Bronchial epithelial cell (primary cell): ENCODE measurements around the gene ABCC8. TPM values are rescaled to one million over a fixed set of nuclear protein-coding genes. Genes with fewer than 3 reads are reported as not detected.

ENCODE experiments used
- DNase-seq: peaks from one replicate; pipeline ENCODE4 v3.0.0-alpha.2; 2010; ENCODE audit warnings: low read depth
- FAIRE-seq: peaks from 2 replicates; lab custom pipeline; 2011; peaks lifted over from hg19 to GRCh38; lab: Jason Lieb, UNC
- H3K27me3 ChIP-seq: 2 replicates; pipeline ENCODE4 v1.5.1; 2011; ENCODE audit warnings: low read length; ENCODE audit not compliant: control insufficient read depth, insufficient read depth
- H3K36me3 ChIP-seq: 2 replicates; pipeline ENCODE4 v1.5.1; 2011; ENCODE audit warnings: low read length; ENCODE audit not compliant: control insufficient read depth, insufficient read depth
- H3K4me3 ChIP-seq: 2 replicates; pipeline ENCODE4 v1.5.1; 2011; ENCODE audit warnings: mild to moderate bottlenecking, low read depth, low read length, control low read depth
- CTCF ChIP-seq: IDR thresholded peaks from 2 replicates; pipeline ENCODE4 v1.5.1; 2011; ENCODE audit warnings: mild to moderate bottlenecking, moderate library complexity, low read length, control low read depth, inconsistent platforms; ENCODE audit not compliant: insufficient read depth, severe bottlenecking
- total RNA-seq: library from RNA; depleted of rRNA; stranded (reverse); fragments of >200 nt; gene quantifications from 2 replicates; pipeline ENCODE4 v1.2.1, GENCODE V29; 2014

ABCC8 gene
- total RNA-seq, 1 donor from 2014 or later: not detected

- H3K4me3 ChIP-seq: no peak overlapping the region
- FAIRE-seq: no peak
- no peaks in the 10 kb centered on the region for H3K36me3 ChIP-seq
- no peak for TF ChIP-seq CTCF
- no peak for DNase-seq
- H3K27me3 ChIP-seq: no peaks in the 10 kb centered on the region
Measured at GRCh38 chr11:17395978-17396377, 80.7 kb downstream of the ABCC8 start.

GRCh38 chr11:17395554-17395961, 81.1 kb downstream of the ABCC8 start:
- FAIRE-seq: no peak
- no peak for DNase-seq
- Histone ChIP-seq H3K4me3 (no peak overlapping the region), H3K36me3 (no peaks in the 10 kb centered on the region), H3K27me3 (no peaks in the 10 kb centered on the region)
- no peak for TF ChIP-seq CTCF

GRCh38 chr11:17394743-17395390, 81.8 kb downstream of the ABCC8 start:
- no peak for TF ChIP-seq CTCF
- no peaks in the 10 kb centered on the region for H3K27me3 ChIP-seq
- no peaks in the 10 kb centered on the region for H3K36me3 ChIP-seq
- FAIRE-seq (no peak), DNase-seq (no peak)
- no peak overlapping the region for H3K4me3 ChIP-seq

- no peak for TF ChIP-seq CTCF
- no peaks in the 10 kb centered on the region for H3K27me3 ChIP-seq
- no peak overlapping the region for H3K4me3 ChIP-seq
- FAIRE-seq: no peak
- DNase-seq: no peak
- no peaks in the 10 kb centered on the region for H3K36me3 ChIP-seq
Measured at GRCh38 chr11:17393472-17393871, 83.2 kb downstream of the ABCC8 start.

- no peaks in the 10 kb centered on the region for H3K27me3 ChIP-seq
- H3K36me3 ChIP-seq: no peaks in the 10 kb centered on the region
- FAIRE-seq: no peak
- no peak for TF ChIP-seq CTCF
- no peak for DNase-seq
- H3K4me3 ChIP-seq: no peak overlapping the region
Measured at GRCh38 chr11:17392872-17393271, 83.8 kb downstream of the ABCC8 start.
